GM12873 (cell line): ENCODE measurements around the gene TIMP2.

Experiments
- TF ChIP-seq, protein P1 (sequence below): IDR thresholded peaks from 2 replicates; pipeline ENCODE4 v1.5.1; 2012; ENCODE audit warnings: low read depth, mild to moderate bottlenecking, moderate library complexity, low read length, control low read depth; ENCODE audit not compliant: insufficient read depth; ENCODE audit errors: missing control alignments

The TIMP2 gene

DNA sequence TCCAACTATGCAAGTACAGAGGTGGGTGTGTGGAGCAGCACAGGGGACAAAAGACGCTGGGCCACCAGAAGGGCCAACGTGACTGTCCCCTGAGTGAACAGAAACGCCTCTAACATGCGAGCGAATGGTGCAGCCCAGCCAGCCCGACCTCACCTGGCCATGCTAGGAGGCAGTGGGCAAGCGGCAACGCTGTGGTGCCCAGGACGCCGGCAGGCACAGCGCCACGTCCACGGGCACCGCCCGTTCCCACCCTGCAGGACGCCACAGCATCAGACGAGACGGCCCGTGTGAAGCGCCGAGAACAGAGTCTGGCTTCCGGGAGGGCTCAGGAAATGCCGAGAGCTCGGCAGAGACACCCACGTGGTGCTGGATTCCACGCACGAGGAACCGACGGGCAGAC is 24.4 kb downstream of the TIMP2 start:
- TF ChIP-seq, protein P1, sequence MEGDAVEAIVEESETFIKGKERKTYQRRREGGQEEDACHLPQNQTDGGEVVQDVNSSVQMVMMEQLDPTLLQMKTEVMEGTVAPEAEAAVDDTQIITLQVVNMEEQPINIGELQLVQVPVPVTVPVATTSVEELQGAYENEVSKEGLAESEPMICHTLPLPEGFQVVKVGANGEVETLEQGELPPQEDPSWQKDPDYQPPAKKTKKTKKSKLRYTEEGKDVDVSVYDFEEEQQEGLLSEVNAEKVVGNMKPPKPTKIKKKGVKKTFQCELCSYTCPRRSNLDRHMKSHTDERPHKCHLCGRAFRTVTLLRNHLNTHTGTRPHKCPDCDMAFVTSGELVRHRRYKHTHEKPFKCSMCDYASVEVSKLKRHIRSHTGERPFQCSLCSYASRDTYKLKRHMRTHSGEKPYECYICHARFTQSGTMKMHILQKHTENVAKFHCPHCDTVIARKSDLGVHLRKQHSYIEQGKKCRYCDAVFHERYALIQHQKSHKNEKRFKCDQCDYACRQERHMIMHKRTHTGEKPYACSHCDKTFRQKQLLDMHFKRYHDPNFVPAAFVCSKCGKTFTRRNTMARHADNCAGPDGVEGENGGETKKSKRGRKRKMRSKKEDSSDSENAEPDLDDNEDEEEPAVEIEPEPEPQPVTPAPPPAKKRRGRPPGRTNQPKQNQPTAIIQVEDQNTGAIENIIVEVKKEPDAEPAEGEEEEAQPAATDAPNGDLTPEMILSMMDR: no peak

- TF ChIP-seq, protein P1: no peak
Measured at GRCh38 chr17:78899361-78900260, 25.6 kb downstream of the TIMP2 start.

DNA sequence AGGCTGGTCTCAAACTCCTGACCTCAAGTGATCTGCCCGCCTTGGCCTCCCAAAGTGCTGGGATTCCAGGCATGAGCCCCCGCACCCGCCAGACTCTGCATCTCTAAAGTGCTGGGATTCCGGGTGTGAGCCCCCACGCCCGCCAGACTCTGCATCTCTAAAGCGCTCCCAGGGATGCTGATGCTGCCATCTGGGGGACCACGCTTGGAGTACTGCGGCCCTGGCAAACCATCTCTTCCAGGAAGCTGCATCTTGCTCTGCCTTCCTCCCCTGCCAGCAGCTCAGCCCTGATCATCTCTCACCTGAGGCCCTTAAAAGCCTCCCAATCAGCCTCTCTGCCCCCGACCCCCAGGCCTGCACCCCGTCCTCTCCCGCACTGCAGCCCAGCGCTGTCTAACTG is 26.2 kb downstream of the TIMP2 start:
- TF ChIP-seq, protein P1: no peak

GRCh38 chr17:78898075-78898836 is 26.9 kb downstream of the TIMP2 start:
- TF ChIP-seq, protein P1: no peak

DNA sequence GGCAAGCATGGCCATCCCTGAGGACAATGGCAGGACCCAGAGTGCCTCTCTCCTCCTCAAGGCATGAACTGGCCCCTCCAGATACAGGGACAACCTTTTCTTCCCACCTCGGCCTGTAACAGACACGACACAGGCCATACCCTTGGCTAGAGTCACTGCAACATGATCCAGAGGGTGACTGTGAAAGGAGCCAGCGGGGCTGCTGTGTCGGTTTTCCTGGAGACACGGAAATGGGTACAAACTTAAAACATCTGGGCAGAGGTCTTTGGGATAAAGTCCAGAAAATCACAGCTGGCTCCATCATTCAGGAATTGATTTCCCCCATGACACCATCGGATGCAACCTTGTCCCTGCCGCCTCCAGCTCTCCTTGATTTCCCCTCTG is 27.5 kb downstream of the TIMP2 start:
- TF ChIP-seq, protein P1: no peak

DNA sequence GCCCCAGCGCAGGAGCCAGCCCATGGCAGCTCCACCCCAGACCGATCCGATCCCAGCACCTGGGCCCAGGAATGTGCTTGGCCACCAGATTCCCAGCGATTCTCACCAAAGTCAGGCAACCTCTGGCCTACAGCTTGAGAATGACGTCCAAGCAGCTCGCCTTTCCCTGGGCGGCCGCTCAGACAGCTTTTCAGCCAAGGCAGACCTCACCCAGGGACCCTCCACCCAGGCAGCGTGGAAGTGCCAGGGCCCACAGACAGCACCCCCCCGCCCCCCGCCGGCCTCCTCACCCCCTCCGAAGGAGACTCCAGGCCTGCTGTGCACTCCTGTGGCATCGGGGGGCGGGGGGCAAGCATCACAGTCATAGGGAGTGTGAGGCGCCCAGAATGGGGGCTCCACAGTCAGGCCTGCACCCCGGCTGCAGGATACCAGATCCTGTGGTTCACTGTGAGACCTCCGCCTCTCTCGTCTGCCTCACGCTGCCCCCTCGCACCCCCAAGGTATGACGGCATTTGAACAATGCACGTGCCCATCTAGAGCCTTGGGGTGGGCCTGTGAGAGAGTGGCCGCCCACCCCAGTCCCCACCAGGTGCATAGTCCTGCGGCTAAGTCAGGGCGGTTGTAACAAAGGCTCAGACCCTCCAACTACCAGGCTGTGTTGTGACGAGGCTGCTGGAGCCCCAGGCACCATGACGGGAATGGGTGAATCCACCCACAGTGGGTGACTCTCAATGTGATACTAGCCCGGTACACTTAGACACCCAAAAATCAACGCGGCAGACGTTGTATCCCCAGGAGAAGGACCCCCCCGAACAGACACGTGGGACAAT is 28.1 kb downstream of the TIMP2 start:
- TF ChIP-seq, protein P1: no peak
